Colonic mucosa (tissue), 4 donors: Measurements from ENCODE around the gene ZNF443. TPM values are rescaled to one million over a fixed set of nuclear protein-coding genes. Genes with fewer than 3 reads are reported as not detected.
"Not testable (repeated sequence)": the region's sequence is repeated elsewhere in the genome, so short reads cannot be mapped to it uniquely, and the experiment has no call there.

ENCODE experiments used
- DNase-seq: peaks from one replicate; pipeline ENCODE4 v3.0.0-alpha.2; 2020
- H3K27ac ChIP-seq: fragments of 200-600 bp; one replicate; pipeline ENCODE4 v1.8.0; 2021
- H3K27me3 ChIP-seq: fragments of 200-600 bp; one replicate; pipeline ENCODE4 v1.8.0; 2021
- H3K36me3 ChIP-seq: fragments of 200-600 bp; one replicate; pipeline ENCODE4 v1.8.0; 2021
- H3K4me1 ChIP-seq: fragments of 200-600 bp; one replicate; pipeline ENCODE4 v1.8.0; 2021; ENCODE audit warnings: mild to moderate bottlenecking
- H3K4me3 ChIP-seq: fragments of 200-600 bp; one replicate; pipeline ENCODE4 v1.8.0; 2021
- H3K9ac ChIP-seq, 2 donors: one replicate each; pipeline ENCODE4 v1.7.0; 2013; ENCODE audit warnings: control low read depth in 2 of 2, low read depth in 2 of 2, low read length in 2 of 2
- H3K9me3 ChIP-seq: fragments of 200-600 bp; one replicate; pipeline ENCODE4 v1.8.0; 2021
- intact Hi-C: fragments of 100-400 bp; cut with DNase I; formaldehyde crosslinking; loops from one replicate; pipeline ENCODE4 v1.14.1; 2022
- total RNA-seq, 2 donors: library from RNA; stranded (reverse); fragmentation: NEBNext Ultra II Directional in 1 of 2; extraction: Animal tissue kit (Norgen Biotek cat#: 25700) in 1 of 2; gene quantifications; one replicate each; pipeline ENCODE4 v1.2.1, GENCODE V29; 2021
- TF ChIP-seq, protein P1 (sequence below): fragments of 200-600 bp; IDR thresholded peaks from one replicate; pipeline ENCODE4 v1.8.0; 2022; ENCODE audit warnings: antibody characterized with exemption, mild to moderate bottlenecking
- donor health status: healthy.
- donor health status: DM: no; HTN: no; CAD: no.
- donor health status: DM: no; HTN: no; CAD: no.

Gene ZNF443
- 1 to 10 TPM; 7.4 to 7.6 TPM for total RNA-seq

DNA sequence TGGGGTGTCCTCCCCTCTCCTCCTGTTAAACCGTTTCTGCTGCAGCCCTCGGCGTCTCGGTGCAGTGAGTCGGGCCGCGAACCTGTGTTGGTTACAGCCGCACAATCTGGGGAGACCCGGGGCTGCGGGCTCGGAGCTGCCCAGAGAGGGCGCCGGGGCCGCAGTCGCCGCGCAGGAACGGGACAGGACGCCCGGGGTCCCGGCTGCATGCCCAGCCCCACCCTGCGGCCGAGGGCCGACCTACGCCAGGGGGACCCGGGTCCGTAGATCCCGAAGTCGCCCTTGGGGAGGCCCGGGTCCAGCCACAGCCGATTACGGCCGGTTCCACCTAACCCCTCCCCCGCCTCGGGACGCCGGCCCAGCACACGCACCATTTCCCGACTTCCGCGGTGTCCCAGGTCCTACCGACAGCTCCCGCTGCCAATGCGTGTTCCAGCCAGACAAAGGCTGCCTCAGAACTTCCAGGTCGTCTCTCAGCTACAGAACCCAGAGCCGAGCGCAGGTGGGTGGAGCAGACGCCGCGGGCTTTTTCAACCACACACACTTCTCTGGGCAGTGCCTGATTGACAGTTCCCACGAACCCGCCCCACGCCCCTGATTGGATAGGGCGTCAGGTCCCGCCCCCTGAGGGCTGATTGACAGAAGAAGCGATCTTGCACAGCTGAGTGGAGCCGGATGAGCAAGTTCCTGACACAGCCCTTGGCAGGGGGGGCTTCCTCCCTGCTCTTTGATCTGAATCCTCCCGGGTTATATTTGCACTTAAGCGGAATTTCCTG is at the start of gene ZNF443:
TSS of gene ZNF443 (minus strand) at position 481 of the 776 bp plus-strand sequence. CDS start at position 374, 107 bp downstream.
- intact Hi-C loops: no loop called here

GRCh38 chr19:12486265-12486783 is 45.5 kb upstream of the ZNF443 start:
- H3K4me1 ChIP-seq, DNase-seq, intact Hi-C loops: not testable (repeated sequence)

More for the DNA sequence above, at the start of gene ZNF443:
- Histone ChIP-seq H3K36me3 (no peaks in the 10 kb centered on the region), H3K4me1 (no peaks in the 10 kb centered on the region), H3K9me3 (no peaks in the 10 kb centered on the region), H3K27me3 (no peaks in the 10 kb centered on the region), H3K27ac (peak within 1 kb of the TSS; percentile 82), H3K4me3 (peak within 1 kb of the TSS; percentile 61), H3K9ac (peak within 1 kb of the TSS; percentile 64 to 66)
- TF ChIP-seq, protein P1, sequence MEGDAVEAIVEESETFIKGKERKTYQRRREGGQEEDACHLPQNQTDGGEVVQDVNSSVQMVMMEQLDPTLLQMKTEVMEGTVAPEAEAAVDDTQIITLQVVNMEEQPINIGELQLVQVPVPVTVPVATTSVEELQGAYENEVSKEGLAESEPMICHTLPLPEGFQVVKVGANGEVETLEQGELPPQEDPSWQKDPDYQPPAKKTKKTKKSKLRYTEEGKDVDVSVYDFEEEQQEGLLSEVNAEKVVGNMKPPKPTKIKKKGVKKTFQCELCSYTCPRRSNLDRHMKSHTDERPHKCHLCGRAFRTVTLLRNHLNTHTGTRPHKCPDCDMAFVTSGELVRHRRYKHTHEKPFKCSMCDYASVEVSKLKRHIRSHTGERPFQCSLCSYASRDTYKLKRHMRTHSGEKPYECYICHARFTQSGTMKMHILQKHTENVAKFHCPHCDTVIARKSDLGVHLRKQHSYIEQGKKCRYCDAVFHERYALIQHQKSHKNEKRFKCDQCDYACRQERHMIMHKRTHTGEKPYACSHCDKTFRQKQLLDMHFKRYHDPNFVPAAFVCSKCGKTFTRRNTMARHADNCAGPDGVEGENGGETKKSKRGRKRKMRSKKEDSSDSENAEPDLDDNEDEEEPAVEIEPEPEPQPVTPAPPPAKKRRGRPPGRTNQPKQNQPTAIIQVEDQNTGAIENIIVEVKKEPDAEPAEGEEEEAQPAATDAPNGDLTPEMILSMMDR: no peak
- DNase-seq: peak; percentile 100

DNA sequence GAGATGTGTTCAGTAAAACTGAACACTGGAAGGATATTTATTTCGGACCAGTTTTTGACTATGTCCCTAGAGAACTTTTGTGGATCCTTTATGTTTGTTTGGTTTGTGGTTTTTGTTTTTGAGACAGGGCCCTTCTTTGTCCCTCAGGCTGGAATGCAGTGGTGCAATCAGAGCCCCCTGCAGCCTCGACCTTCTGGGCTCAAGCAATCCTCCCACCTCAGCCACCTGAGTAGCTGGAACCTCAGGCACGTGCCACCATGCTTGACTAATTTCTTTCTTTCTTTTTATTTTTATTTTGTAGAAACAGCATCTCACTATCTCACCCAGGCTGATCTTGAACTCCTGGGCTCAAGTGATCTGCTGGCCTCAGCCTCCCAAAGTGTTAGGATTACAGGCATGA is 44.8 kb upstream of the ZNF443 start:
- no peaks in the 10 kb centered on the region for H3K36me3 ChIP-seq
- H3K9me3 ChIP-seq: no peaks in the 10 kb centered on the region
- H3K27me3 ChIP-seq: no peaks in the 10 kb centered on the region
- TF ChIP-seq, protein P1: no peak
- H3K4me1 ChIP-seq: no peaks in the 10 kb centered on the region
- intact Hi-C loops: no loop called here
- H3K27ac ChIP-seq: no peak overlapping the region
- DNase-seq: no peak
- peak overlapping the region in 1 of 2 donors; percentile 86 for H3K9ac ChIP-seq
- no peak overlapping the region for H3K4me3 ChIP-seq

More at GRCh38 chr19:12486265-12486783, 45.5 kb upstream of the ZNF443 start:
- not testable (repeated sequence) for H3K36me3 ChIP-seq, H3K27ac ChIP-seq, H3K27me3 ChIP-seq, H3K9ac ChIP-seq, H3K9me3 ChIP-seq, H3K4me3 ChIP-seq

GRCh38 chr19:12485052-12485416 is 44.2 kb upstream of the ZNF443 start:
- Histone ChIP-seq H3K9ac (peak overlapping the region; percentile 70 to 86), H3K27ac (peak overlapping the region; percentile 56)
- intact Hi-C loops: no loop called here

DNA sequence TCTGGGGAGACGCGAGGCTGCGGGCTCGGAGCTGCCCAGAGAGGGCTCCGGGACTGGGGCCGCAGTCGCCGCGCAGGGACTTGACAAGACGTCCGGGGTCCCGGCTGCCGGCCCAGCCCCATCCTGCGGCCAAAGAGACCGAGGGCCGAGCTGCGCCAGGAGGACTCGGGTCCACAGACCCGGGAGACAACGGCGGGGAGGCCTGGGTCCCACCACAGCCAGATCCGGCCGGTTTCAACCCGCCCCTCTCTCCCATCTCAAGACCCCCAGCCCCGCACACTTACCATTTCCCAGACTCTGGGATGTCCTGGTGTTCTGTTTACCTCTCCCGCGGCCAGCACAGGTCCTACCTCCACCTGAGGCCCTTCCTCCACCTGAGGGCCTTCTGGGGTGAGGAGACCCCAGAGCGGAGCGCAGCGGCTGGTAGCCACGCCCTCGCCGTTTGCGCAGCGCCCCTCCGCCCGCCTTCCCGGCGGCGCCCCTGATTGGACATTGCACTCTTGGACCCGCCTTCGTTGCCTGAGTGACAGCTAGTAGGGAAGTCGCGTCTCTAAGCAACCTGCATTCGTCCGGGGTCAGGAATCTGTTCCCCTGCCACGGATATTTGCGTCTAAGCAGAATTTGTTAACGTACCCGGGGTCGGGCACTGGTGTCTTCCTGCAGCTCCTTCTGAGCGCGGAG is 43.7 kb upstream of the ZNF443 start, which contains the start of gene ZNF709:
TSS of gene ZNF709 (minus strand) at position 446 of the 681 bp plus-strand sequence. CDS start at position 287, 159 bp downstream.
- peak; percentile 96 for DNase-seq
- TF ChIP-seq, protein P1: no peak
- intact Hi-C loops: no loop called here
- H3K27ac ChIP-seq: peak within 1 kb of the TSS; percentile 56
- H3K9me3 ChIP-seq: no peaks in the 10 kb centered on the region
- peak within 1 kb of the TSS; percentile 82 to 86 for H3K9ac ChIP-seq
- H3K36me3 ChIP-seq: no peaks in the 10 kb centered on the region
- no peaks in the 10 kb centered on the region for H3K4me1 ChIP-seq
- no peaks in the 10 kb centered on the region for H3K27me3 ChIP-seq
- H3K4me3 ChIP-seq: peak within 1 kb of the TSS; percentile 93

More at GRCh38 chr19:12485052-12485416, 44.2 kb upstream of the ZNF443 start:
- no peaks in the 10 kb centered on the region for H3K9me3 ChIP-seq
- H3K36me3 ChIP-seq: no peaks in the 10 kb centered on the region
- no peaks in the 10 kb centered on the region for H3K4me1 ChIP-seq
- DNase-seq: no peak
- no peaks in the 10 kb centered on the region for H3K27me3 ChIP-seq
- H3K4me3 ChIP-seq: peak overlapping the region; percentile 93
- TF ChIP-seq, protein P1: no peak
